Measurements from ENCODE around the gene REPS2.

REPS2 gene

GRCh38 chrX:17032351-17032750, 85.9 kb downstream of the REPS2 start:
- no peak for DNase-seq (ENCODE audit: low read depth in 1 of 2, low spot score in 1 of 2)

- DNase-seq (ENCODE audit: low read depth in 1 of 2, low spot score in 1 of 2): no peak
Measured at GRCh38 chrX:17033225-17033624, 86.8 kb downstream of the REPS2 start.

DNA sequence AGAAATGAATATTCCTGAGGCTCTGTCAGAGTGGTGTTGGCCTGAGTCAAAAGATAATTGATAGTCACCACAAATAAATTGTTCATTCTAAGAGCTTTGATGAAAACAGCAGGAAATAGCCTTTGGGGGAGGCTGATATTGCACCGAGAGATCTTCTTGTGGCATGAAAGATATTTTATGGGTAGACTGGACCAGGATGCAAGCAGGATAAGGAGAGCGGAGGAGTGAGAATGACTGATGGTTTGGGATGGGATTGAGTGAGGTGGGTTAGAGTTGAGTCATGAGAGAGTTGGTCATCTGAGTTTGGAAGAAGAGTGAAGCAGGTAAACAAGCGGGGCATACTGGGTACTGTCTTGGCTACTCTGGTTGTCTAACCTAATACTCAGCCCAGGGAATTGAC, 88.7 kb downstream of the REPS2 start:
- no peak for DNase-seq (ENCODE audit: low read depth in 1 of 2, low spot score in 1 of 2)

DNA sequence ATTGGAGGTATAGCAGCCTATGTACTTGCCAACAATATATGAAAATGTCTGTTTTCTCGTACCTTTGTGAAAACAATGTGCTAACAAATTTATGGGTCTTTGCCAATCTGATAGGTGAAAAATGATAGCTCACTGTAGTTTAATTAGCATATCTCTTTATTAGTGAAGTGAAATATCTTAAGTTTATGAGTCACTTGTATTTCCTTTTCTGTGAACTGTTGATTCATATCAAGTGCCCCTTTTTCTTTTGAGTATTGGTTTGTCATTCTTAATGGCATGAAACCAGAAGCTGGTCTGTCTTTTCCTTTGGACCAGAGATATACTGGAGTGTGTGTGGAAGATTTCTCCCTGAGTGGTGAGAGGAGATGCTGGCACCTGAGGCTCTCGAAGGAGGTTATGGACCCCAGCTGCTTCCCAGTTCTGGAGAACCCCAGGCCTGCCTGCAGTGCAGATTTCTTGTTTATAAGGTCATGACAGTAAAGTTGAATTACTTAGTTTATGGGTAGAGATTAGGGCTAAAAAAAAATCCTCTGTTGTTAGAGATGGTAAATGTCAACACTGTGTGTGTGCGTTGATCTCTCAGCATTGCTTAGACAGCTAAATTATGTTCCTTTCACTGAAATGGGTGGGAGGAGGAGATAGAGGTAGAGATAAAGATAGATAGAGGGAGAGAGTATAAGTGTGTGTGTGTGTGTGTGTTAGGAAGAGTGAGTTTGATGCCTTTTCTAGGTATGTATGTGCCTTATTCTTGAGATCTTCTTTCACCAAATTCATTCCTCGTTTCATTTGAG, 89.9 kb downstream of the REPS2 start:
- DNase-seq (ENCODE audit: low read depth in 1 of 2, low spot score in 1 of 2): no peak

- DNase-seq (ENCODE audit: low read depth in 1 of 2, low spot score in 1 of 2): no peak
Measured at GRCh38 chrX:17038277-17038676, 91.8 kb downstream of the REPS2 start.

DNA sequence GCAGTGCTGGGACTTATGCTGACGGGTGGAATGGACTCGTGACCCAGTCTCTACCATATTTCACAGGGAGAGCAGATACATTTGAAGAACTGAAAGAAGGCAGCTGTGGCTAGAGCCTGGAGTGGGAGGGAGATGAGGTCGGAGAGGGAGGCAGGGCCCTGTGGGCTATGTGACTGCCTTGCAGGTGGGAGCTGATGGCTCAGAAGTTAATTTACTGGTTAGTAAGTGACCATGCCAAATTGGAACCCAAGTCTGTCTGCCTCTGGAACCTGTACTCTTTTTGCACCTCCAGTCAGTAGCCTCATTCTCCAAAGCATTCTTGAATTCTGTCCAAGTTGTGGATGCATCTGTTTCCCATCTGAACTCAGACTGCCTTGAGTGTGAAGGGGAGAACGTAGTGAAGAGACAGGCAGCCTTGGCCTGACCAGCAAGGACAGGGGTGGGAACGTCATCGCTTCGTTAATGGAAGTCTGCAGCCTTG, 92.3 kb downstream of the REPS2 start:
- DNase-seq (ENCODE audit: low read depth in 1 of 2, low spot score in 1 of 2): no peak

- DNase-seq (ENCODE audit: low read depth in 1 of 2, low spot score in 1 of 2): no peak
Measured at GRCh38 chrX:17039826-17040225, 93.4 kb downstream of the REPS2 start.

- no peak for DNase-seq (ENCODE audit: low read depth in 1 of 2, low spot score in 1 of 2)
Measured at GRCh38 chrX:17040711-17041110, 94.3 kb downstream of the REPS2 start.

- no peak for DNase-seq (ENCODE audit: low read depth in 1 of 2, low spot score in 1 of 2)
Measured at GRCh38 chrX:17042037-17042436, 95.6 kb downstream of the REPS2 start.

DNA sequence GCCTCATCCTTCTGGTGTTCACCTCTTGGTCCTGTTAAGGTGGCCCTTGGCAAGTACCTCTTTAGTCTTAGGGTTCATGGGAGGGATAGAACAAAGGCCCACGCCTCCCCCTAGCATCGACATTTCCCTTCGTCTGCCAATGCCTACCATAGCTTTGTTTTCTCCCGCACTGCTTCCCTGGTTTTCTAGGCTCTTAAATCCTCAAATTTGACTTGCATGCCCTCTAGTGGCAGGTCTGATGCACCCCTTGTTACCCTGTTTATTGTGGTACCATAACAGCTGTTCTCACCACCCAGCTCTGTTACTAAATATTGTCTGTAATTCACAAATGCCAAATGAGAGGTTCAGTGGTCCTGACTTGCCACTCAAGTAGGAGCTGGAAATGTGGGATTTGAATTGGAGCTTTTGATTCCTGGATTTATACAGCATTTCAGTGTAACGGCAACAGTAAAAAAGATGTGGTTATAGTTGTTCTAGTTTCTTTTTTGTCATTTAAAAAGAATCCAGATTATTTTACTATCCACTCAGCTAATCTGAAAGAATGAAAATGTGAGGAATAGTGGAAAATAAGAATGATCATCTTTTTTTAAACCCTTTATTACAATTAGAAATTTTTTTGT, 100.1 kb downstream of the REPS2 start:
- DNase-seq (ENCODE audit: low read depth in 1 of 2, low spot score in 1 of 2): no peak

GRCh38 chrX:17047224-17047623, 100.8 kb downstream of the REPS2 start:
- no peak for DNase-seq (ENCODE audit: low read depth in 1 of 2, low spot score in 1 of 2)

DNA sequence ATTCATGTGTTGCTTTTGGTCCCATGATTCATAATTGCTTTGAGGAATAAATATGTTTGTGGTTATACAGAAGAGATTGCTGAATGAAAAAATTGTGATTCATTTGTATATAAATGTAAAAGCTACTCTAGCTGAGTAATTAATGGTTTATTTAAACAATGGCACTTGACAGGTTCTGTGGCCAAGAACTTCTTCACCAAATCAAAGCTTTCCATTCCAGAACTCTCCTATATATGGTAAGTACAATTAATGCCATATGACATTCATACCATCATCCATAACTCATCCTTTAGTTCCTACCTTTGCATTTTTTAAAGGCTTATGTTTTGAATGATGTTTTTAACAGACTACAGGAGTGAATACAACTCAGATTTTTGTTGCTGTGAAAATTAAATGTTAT, 105.8 kb downstream of the REPS2 start:
- no peak for DNase-seq (ENCODE audit: low read depth in 1 of 2, low spot score in 1 of 2)

DNA sequence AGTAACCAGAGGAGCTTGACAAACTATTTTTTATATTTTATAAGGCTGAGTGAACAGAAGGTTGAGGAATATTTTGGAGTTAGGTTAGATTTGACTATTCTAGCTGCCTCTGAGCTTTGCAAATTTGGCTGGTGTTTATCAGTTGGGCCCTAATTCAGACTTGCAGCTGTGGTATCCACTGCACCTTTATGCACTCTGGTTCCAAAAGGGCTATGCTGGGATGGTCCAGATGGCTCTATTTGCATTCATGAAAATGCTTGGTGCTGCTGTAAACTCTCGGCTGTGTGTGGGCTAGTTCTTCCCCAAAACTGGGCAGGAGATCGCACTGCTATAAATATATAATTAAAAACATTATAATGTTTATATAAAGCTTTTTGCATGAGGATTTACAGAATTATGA, 106.3 kb downstream of the REPS2 start:
- no peak for DNase-seq (ENCODE audit: low read depth in 1 of 2, low spot score in 1 of 2)

- DNase-seq (ENCODE audit: low read depth in 1 of 2, low spot score in 1 of 2): no peak
Measured at GRCh38 chrX:17053502-17053901, 107.0 kb downstream of the REPS2 start.

DNA sequence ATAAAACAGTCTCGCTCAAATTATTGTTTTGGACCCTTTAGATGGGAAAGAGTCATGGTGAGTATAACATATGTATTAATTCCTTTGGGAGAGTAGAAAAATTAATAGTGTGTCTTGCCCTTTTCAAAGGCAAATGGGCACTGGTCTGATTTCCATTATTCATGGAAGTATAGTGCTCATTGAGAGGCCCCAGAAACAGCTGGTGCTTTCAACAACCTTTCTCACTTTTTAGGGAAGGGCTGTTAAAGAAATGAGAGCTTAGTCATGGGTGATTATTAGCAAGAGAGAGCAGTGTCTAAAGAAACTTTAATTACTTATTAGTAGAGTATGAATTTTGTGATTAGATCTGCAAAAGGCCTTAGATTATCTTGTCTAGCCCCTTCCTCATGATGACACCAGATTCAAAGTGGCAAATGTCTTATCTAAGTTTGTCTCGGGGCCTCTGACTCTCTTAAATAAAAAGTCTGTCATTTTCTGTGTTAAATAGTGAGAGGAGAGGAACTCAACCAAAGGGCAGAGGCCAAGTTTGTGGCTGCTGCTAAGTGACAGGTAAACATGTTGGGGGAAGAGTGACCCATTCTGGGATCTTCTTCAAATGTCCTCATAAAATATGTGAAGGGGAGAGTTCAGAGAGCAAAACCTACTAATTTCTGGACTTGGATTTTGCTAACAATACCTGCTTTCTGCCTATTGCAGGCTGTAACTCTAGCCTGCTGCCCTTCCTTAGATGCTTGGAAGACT, 110.6 kb downstream of the REPS2 start:
- DNase-seq (ENCODE audit: low read depth in 1 of 2, low spot score in 1 of 2): no peak

DNA sequence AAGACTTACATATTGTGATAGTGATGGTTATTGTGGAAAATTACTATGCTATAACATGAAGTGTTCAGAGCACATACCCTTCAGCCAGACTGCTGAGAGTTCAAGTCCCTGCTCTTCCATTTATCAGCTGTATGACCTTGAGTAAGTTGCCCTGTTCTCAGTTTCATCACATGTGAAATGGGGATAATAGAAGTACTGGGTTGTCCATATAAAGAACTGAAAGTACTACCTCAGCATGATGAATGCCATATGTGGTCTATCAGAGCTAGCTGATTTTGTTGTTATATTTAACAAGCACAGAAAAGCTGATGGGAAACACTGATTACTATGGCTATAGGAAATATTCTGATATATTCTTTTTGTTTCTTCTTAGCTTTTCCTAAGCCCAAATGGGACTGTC, 115.6 kb downstream of the REPS2 start:
- DNase-seq (ENCODE audit: low read depth in 1 of 2, low spot score in 1 of 2): no peak

GRCh38 chrX:17065100-17065499, 118.6 kb downstream of the REPS2 start:
- no peak for DNase-seq (ENCODE audit: low read depth in 1 of 2, low spot score in 1 of 2)

DNA sequence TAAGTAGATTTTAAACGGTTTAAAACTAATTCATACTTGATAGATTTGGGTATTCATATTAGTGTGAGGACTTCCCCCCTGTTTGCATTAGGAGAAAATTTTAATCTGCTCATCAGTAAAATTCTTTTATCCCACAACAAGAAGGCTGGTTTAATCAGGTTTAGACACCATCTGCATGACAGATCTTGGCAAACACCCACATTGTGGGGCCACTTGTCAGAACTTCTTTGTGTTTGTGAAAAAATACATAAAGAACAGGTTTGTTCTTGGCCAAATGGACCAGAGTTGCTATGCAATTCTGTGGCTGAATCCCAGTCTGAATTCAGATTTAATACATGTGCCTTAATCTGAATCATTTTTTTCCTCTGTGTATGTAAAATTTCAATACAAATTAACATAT, 121.1 kb downstream of the REPS2 start:
- DNase-seq (ENCODE audit: low read depth in 1 of 2, low spot score in 1 of 2): no peak

- no peak for DNase-seq (ENCODE audit: low read depth in 1 of 2, low spot score in 1 of 2)
Measured at GRCh38 chrX:17072301-17072700, 125.8 kb downstream of the REPS2 start.

DNA sequence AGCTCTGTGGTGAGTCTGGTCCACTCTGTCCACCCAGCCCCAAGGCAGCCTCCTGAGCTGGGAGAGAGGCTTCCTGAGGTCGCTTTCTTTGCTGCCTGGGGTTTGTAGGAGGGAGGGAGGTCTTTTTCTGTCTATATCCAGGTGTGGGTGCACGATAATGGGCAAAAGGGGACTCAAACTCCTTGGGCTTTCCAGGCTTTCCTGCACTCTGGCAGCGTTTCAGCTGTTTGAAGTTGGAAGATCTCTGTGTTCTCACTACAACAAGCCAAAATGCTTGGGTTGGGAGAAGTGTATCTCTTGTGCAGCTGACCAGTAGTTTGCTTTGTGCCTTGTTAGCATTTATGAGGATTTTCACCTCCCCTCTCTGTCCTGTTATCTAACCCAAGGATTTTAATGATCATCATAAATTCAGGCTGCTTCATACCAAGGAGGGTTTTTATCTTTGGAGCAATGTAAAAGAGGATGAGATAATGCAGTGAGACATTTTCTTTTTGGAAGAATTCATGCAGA, 126.3 kb downstream of the REPS2 start:
- no peak for DNase-seq (ENCODE audit: low read depth in 1 of 2, low spot score in 1 of 2)

- DNase-seq (ENCODE audit: low read depth in 1 of 2, low spot score in 1 of 2): no peak
Measured at GRCh38 chrX:17075004-17075403, 128.5 kb downstream of the REPS2 start.

DNA sequence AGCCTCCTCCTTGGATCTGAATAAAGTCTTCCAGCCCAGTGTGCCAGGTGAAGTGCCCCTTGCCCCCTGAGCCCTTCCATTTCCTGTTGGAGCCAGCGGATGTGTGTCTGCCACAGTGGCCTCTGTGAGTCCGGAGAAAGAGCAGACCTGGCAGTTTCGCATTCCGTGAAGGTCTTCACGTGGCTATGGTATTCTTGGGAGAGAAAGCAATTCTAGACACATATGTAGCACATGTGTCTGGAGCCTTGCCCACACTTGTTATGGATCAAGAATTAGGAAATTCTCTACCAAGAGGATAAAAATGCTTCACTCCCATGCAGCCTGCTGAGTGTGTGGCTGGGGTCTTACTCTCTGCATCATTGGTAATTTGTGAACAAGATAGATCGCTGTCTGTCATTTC, 130.9 kb downstream of the REPS2 start:
- DNase-seq (ENCODE audit: low read depth in 1 of 2, low spot score in 1 of 2): no peak

All from stimulated activated CD4-positive, alpha-beta T cell treated with anti-CD3 and anti-CD28 coated beads, Interleukin-15, amount 100 ng/mL, for 1 hour (primary cell).